ENCODE results near the gene MNT.
A peak's percentile ranks its signal among the peaks of the same experiment; 100 is the strongest.

The MNT gene

DNA sequence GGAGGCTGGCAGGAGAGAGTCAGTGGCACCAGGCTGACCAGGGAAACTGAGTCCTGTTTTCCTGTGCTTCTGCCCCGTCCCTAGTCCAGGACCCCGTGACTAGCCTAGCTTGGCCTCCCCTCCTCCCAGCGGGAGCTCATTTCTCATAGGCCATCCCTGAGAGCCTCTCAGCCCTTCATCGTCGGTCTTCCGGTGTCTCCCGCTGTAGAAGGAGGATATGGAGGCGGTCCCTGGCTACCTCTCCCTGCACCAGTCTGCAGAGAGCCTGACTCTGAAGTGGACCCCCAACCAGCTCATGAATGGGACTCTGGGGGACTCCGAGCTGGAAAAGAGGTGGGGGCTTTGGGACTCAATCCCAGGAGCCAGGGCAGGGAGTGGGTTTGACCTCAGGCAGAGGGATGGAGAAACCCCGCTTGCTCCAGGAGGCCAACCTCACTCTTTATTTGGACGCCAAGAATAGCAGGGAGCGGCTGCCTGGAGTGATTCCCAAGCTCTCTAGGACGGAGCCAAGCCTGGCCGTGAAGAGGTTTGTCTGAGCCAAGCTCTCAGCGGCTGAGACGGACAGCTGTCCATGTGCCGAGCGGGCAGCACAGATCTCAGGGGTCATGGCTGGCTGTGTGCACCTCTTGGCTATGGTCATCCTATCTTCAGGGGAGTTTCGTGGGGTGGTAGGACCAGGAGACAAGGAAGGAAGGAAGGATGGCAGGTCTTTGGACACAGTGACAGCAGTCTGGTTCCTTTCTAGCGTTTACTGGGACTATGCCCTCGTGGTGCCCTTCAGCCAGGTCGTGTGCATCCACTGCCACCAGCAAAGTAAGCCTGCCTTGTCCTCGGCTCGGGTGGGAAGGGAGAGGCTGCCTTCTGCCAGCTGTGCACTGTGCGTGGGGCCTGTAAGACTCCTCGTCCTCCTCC lies 36.8 kb downstream of the MNT start:
- no peak for DNase-seq (ENCODE audit: low spot score)

DNA sequence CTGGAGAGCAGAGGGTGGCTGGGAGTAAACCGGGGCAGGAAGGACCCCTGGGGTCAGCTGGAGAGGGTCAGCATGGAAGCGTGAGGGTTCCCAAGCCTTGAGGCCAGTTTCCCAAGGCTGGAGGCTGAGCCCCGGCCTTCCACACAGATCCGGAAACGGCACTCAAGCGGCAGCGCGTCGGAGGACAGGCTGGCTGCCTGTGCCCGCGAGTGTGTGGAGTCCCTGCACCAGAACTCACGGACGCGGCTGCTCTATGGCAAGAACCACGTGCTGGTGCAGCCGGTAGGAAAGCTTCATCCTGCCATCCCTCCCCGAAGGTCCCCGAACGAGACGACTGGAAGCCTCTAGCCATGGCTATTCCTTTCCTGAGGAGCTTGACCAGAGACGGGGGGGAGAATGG lies 37.5 kb downstream of the MNT start:
- DNase-seq (ENCODE audit: low spot score), result no peak

DNA sequence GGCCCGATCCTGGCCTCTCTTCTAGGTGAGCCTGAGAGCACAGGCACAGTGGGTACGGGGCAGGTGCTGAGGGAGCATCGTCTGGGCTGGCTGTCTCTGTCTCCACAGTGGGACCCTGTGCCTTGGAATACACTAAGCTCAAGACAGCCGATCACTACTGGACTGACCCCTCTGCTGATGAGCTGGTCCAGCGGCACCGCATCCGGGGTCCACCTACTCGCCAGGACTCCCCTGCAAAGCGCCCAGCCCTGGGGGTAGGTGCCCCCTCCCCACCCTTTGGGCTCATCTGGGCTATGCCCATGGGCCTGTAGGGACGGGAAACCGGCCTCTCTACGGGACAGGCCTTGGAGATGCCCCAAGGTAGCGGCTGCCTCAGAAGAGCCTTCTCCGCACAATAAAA lies 38.0 kb downstream of the MNT start:
- DNase-seq (ENCODE audit: low spot score), result no peak

DNA sequence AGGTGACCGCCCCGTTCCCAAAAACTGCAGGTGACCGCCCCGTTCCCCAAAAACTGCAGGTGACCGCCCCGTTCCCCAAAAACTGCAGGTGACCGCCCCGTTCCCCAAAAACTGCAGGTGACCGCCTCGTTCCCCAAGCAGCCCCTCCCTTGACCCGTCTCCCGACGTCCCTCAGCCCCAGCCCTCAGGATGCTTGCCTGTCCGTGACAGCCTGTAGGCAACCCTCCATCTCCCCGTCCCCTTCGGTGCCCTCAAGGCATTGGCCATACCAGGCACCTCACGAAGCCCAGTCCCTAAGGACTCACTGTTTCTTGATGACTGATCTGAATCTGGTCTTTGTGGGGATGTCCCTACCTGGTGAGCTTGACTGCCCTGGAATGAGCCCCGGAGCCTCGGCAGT lies 38.4 kb downstream of the MNT start:
- DNase-seq (ENCODE audit: low spot score), result no peak

DNA sequence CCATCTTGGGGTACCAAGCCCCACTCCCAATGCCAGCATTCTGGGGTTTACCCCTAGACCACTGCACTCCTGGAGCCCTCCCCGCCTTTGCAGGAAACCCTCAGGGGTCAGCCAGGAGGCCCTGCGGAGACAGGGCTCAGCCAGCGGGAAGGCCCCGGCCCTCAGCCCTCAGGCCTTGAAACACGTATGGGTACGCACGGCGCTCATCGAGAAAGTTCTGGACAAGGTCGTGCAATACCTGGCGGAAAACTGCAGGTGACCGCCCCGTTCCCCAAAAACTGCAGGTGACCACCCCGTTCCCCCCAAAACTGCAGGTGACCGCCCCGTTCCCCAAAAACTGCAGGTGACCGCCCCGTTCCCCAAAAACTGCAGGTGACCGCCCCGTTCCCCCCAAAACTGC lies 38.8 kb downstream of the MNT start:
- DNase-seq (ENCODE audit: low spot score), result no peak

DNA sequence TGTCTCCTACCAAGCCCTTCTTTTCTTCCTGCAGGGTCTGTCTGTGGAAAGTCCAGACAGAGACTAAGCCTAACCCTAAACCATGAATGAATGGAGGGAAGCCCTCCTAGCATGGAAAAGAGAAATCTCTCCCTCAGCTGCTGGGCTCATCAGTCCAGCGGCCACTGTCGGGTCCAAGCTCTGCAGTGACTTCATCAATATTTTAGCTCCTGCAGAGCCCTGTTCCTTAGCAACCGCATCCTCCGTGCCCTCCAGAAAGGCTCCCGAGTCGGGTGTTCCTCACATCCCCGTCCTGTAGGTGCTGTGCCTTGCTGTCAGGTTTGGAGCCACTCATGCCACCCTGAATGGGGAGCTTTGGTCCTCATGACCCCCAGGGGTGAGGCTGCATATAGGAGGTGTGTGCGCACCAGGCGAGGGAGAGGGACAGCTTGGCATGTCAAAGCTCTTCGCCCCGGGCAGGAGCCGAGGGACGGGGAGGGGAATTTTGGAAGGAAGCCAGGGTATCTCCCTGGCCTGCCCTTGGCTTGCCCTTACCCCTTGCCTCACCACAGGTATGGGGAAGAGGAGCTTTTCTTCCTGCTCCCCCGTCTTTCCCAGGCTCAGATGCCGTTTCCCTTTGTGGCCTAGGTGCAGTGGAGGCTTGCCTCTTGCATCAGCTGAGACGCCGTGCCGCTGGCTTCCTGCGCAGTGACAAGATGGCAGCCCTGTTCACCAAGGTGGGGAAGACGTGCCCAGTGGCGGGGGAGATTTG lies 39.7 kb downstream of the MNT start:
- DNase-seq (ENCODE audit: low spot score), result no peak

DNA sequence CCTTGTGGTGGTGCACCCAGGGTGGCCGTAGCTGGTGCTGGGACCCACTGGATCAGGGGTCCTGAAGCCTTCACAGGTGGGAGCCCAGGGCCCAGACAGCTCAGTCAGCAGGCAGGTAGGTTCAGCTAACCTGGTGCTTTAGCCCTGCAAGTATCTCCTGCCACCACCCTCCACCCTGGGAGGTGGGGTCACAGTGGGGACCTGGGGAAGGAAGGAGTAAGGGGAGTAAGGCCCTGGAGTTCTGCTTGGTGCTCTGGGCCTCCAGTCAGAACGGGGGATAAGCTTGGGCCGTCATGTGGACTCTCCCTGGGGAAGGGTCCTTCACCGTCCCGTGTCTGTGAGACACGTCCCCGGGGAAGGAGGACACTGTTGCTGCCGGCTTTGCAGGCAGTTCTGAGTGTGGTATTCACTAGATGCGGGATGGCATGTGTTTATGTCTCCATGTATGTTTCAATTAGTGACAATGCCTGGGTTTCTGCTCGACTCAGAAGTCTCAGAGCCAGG lies 42.9 kb downstream of the MNT start:
- DNase-seq (ENCODE audit: low spot score), result no peak

DNA sequence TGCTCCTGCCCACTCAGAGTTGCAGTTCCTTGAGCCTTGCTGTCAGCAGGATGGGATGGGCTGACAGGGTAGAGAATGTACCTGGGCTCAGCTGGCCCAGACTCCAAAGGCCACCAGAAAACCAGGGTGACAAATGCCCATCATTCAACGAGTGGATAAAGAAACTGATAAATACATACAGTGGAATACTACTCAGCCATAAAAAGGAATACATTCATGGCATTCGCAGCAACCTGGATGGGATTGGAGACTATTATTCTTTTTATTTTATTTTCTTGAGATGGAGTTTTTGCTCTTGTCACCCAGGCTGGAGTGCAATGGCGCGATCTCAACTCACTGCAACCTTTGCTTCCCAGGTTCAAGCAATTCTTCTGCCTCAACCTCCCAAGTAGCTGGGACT lies 43.6 kb downstream of the MNT start:
- no peak for DNase-seq (ENCODE audit: low spot score)

DNA sequence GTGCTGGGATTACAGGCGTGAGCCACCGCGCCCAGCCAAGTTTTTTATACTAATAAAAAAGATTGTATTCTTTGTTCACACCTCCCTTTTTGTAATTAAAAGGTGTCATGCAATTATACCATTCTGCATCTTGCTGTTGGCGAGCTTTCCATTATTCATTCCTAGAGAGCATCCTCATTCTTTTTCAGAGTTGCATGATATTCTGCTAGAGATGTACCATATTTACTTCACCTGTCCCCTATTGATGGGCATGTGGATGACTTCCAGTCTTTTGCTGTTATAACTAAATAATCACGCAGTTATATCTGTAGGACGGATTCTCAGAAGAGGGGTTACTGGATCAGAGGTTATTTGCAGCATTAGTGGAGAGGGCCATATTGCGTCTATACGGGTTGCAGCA lies 46.5 kb downstream of the MNT start:
- DNase-seq (ENCODE audit: low spot score), result no peak

DNA sequence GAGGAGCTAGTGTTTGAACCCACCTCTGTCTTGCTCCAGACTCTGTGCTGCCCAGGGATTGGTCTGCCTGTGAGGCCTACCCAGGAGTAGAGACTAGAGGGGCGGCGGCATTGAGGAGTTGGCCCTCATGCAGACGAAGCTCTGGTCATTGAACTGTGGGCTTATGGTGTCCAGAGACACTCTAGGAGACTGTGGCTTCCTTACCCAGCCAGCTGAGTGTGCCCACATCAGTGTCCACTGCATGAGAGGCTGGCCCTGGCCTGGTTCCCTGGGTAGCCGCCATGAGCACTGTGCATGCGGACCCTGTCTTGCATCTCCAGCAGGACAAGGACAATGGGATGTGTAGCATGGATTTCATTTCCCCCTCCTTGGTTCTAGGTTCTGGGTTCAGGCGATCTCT lies 49.6 kb downstream of the MNT start:
- DNase-seq (ENCODE audit: low spot score), result no peak

DNA sequence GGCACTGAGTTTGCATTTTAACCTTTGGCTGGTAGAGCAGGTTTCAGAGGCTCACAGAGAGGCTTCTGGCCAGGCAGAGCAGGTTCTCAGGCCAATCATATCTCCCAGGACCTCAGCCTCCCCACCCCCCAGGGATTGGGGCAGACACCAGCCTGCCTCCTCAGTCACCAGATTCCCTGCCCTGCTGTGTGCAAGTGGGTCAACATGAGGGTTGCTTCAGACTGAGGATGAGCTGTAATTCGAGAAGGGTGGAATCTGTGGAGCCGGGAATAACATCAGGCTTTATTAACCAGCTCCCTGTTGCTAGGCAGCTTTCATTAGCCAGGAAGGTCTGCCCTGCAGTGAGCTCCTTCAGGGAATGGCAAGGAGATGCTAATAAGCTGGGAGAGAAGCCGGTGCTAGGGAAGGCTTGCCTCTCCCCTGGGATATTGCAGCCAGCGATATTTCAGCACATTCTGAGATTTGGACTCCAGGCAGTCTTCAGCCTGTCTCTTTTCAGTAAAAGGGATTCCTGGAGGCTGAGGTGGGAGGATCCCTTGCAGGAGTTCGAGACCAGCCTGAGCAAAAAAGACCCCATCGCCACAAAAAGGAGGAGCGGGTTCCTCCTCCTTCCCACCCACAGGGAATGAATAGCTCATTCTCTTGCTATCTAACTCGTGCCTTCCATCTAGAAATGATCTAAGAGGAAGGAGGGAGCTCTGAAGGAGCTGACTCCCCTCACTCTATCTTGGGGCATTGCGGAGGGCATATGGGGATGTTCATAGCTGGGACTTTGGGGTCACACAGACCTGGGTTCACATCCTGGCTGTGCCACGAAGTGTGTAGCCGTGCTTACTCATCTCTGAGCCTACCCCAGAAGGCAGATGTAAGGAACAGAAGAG lies 52.8 kb downstream of the MNT start:
- no peak for DNase-seq (ENCODE audit: low spot score)

DNA sequence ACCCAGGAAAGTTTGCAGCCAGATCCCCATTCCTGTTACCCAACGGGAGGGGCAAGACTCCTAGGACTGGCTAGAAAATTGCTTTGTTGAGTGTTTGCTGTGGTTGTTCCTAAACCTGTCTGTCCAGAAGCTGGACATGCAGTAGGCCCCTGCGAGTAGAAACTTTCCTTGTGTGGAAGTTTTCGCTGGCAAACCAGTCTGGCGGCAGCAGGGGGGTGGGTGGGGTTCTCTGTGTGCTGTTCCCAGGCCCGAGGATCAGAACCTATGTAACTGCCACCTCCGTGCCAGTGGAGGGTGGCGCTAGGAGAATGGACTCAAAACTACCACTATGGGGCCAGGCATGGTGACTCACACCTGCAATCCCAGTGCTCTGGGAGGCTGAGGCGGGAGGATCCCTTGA lies 54.4 kb downstream of the MNT start:
- no peak for DNase-seq (ENCODE audit: low spot score)

DNA sequence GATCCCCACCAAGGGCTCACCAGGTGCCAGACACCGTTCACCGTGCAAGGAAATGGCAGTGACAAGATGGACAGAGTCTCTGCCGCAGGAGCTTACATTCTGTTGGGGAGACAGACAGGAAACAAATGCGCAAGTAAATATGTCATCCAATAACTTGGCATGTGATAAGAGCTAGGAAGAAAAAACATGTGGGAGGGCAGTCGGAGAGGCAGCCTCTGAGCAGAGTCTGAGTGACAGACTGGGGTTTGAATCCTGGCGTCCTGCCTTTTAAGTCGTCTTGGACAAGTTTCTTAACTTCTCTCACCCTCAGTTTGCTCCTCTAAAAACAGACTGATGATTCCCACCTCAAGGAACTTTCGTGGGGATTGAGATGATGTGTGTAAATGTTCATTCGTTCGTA lies 56.3 kb downstream of the MNT start:
- no peak for DNase-seq (ENCODE audit: low spot score)

DNA sequence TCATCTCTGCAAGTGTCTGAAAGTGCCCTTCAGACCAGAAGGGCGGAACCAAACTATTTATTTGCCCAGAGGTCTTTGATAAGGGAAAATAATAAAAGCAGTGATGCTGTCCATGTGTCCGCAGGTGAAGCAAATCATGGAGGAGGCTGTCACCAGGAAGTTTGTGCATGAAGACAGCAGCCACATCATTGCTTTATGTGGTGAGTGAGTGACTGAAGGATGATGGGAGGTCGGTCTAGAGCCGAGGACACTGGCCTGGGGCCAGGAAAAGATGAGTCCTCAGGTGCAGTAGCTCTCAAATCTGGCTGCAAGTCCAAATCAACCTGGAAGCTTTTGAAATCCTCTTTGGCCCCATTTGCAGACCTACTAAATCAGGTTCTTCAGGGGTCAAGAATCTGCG lies 57.4 kb downstream of the MNT start:
- DNase-seq (ENCODE audit: low spot score), result no peak

DNA sequence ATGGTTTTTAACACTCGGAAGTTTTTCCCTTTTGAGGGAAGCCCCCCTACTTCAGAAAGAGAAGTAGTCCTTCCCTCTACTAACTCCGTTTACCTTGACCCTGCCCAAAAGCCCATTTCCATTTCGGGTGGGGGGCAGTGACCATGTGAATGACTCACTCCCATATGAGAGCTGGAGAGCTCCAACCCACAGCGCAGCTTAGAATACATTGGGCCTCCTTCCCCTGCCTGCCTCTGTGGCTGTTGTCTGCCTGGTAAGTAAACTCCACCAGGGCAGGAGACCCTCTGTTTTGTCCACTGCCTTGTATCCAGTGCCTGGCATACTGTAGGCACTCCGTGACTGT lies 62.6 kb downstream of the MNT start:
- no peak for DNase-seq (ENCODE audit: low spot score)

DNA sequence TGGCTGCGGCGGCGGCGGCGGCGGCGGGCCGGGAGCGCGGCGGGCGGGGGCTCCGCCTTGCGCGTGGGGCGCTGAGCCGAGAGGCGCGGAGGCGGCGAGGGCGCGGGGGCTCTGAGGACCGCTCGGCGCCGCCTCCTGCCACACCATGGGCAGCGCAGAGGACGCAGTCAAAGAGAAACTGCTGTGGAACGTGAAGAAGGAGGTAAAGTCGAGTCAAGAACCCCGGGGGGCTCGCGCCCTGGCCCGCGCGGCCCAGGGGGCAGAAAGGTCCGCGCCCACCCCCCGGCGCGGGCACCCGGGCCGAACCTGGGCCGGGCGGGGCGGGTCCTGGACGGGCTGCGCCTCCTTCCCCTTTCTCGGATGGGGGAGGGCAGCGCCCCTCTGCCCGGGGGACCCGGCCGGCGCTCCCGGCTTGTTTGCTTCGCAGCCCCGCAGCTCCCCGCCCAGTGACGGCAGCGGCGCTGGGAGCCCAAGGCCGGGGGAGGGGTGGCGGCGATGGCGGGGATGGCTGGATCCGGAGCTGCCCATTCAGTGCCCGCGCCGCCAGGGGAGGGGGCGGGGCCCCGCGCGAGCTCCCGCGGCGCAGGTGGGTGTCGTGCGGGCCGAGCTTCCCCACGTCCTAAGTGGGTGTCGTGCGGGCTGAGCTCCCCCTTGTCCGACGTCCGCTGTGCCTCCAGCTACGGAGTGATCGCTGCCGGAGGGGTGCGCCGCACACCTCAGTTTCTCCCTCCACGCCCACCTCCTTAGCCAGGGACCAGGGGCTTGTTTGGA lies 63.1 kb downstream of the MNT start:
- no peak for DNase-seq (ENCODE audit: low spot score)

DNA sequence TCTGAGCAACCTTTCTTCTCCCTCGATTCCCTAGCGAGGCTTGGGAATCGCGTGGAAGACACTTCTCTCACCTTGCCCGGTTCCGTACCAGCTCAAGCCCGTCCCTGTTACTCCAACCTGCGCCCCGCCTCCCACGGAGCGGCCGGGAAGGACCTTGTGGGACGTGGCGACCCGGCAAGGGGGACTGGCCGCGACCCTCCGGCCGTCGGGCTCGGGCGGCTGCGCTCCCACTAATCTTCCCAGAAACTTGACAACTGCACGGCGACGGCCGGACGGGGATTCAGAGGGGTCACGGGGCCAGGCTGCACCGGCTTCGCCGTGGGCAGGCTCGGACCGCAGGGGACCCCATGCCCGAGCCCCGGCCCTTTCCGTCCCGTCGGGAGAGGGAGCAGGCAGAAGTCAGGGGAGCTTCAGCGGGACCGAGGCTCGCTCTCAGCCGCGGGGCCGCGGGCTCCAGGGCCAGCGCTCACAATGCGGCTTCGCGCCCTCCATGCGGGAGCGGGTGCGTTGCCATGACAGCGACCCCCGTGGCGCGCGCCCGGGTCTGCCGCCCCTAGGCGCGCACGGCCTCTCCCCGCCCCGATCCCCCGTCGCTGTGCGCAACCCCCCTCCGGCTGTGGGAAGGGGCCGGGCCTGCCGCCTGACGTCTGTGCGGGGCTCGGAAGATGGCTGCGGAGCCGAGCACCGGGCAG lies 63.9 kb downstream of the MNT start, which contains the start of gene SGSM2:
Gene SGSM2 (plus strand): TSS at position 650 of the 692 bp plus-strand sequence. CDS start 188 bp downstream, outside the sequence.
- no peak for DNase-seq (ENCODE audit: low spot score)

DNA sequence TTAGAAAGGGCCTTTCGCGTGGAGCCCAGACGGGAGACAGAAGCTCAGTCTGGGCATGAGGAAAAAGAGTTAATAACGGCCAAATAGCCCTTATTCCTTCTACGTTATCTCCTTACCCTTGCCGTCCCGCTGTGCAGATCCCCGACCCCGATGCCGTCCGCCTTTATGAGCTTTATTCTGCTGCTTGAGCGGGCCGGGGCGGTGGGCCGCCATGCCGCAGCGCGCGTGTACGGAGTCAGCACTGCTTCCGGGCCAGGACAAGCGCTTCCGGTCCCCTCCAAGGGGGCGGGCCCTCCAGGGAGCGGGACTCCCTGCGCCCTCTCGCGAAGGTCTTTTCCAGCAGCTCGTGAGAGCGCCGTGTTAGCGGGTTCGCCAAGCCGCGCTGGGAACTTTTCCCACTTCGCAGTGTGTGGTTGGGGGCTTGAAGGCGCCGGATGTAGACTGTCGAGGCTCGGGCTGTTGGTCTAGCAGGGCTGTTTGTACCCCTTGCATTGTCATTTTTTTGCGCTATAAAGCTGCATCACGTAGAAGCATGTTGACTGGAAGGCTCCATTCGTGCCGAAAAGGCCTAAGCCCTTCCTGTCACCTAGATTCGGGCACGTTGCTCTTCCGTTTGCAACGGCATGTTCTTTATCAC lies 64.5 kb downstream of the MNT start, which contains the start of gene TSR1:
Gene TSR1 (minus strand): TSS at position 243 of the 637 bp plus-strand sequence. CDS start 30 bp downstream, at position 213.
- peak; percentile 83 for DNase-seq (ENCODE audit: low spot score)

DNA sequence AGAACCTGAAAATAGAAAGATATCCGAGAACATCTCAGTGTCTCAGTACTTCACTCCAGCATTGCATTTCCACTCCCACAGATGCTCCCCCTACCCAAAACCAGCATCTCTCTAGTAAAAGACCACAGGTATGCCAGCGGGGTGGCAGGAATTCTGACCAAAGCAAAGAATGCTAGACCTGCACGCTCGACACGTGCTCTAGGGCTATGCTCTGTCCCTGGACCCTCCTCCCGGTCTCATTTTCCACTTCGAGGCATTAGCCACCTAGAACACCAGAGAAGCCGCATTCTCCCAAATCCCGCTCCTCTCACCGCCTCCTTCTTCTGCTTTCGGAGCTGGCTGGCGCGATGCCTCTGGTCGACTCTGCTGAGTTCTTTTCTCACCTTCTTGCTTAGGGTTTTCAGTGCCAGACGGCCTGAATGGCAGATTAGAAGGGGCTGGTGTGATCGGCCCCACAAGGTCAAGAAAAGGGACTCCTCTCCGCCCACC lies 65.1 kb downstream of the MNT start:
- no peak for DNase-seq (ENCODE audit: low spot score)

Measured in hematopoietic multipotent progenitor cell treated with erythropoietin and hydrocortisone succinate and interleukin-3 and kit ligand, for 17 days (in vitro differentiated cells).